HG02885 (cell line): ENCODE data around the gene GPC6.

Experiments used
- ATAC-seq: cut with Tn5 transposase; IDR thresholded peaks from one replicate; pipeline ENCODE4 v1.9.1; 2021; ENCODE audit warnings: mild to moderate bottlenecking; ENCODE audit not compliant: unreplicated experiment, poor library complexity

The GPC6 gene

DNA sequence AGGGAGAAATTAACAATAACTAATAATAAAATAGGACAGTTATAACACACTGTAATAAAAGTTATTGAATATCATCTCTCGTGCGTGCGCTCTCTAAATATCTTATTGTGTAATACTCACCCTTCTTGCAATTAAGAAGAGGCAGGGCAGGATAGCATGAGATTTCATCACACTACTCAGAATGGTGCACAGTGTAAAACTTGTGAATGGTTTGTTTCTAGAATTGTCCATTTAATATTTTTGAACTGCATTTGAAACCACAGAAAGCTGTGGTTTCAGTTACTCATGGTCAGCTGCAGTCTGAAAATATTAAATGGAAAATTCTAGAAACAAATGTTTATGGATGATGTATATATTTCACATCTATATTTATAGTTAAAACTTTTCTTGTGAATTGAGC is 1091.8 kb downstream of the GPC6 start:
- peak; percentile 66 for ATAC-seq

- no peak for ATAC-seq
Observed at GRCh38 chr13:94319501-94319900, 1092.9 kb downstream of the GPC6 start.

GRCh38 chr13:94322925-94323763 is 1096.5 kb downstream of the GPC6 start:
- no peak for ATAC-seq

DNA sequence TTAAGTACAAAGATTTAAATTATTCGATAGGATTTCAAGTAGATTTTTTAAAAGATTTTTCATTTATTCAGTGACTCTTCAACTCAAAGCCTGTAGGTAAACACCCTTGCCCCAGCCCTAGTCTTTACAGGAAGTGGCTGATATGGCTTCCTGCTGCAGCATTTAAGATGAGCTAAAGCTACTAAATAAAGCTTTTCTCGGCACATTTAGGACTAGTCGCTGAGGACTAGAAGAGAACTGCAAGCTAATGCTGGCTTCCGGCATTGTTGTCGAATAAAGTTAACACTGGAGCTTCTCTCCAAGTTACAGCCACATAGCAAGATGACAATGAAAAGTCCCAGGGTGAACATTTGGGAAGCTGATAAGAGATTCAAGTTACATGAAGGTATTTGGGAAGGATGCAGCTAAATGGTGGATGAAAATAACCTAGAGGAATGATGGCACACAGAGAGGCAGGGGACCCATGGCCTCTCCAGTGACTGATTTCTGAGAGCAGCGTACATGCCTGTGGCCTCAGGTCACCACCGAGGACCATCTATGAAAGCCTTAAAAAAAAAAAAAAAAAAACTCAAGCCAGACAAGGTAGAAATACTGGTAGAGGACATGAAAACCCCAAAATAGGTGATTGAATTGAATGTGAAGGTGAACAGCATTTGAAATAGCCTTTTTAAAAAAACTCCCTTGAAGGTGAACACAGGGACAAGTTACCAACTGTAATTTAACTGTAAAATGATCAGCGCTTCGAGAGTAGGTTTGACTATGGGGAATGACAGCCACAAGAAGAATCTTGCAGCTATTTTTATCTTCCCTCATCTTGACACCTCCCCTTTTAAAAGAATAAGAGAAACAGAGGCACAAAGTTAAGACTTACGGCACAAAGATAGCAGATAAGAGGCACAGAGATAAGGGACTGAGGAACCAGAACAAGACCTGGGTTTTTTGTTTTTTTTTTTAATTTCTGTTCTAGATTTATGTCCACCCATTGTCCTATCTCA is 1097.5 kb downstream of the GPC6 start:
- ATAC-seq = peak; percentile 62

GRCh38 chr13:94324767-94325540 is 1098.3 kb downstream of the GPC6 start:
- no peak for ATAC-seq

DNA sequence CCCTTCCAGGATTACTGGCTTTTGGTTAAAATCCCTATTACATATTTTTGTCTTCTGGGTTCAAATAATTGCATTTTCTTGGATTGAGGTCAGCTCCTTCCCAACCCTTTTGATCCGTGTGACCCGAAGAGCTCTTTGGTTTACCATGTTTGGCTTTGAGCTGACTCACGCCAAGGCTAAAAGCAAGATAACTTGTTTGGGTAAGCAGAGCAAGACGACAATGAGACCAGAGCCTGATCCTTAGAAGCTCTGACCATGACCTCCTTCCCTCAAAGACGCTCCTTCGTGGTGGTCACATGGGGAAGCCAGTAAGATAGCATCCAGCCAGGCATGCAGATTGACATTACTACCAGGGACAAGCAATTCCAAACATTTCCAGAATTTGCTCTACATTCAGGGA is 1099.0 kb downstream of the GPC6 start:
- no peak for ATAC-seq

- peak; percentile 92 for ATAC-seq
Observed at GRCh38 chr13:94327318-94327717, 1100.7 kb downstream of the GPC6 start.

- ATAC-seq = no peak
Observed at GRCh38 chr13:94328381-94329041, 1101.9 kb downstream of the GPC6 start.

GRCh38 chr13:94329277-94329676 is 1102.7 kb downstream of the GPC6 start:
- ATAC-seq = no peak

DNA sequence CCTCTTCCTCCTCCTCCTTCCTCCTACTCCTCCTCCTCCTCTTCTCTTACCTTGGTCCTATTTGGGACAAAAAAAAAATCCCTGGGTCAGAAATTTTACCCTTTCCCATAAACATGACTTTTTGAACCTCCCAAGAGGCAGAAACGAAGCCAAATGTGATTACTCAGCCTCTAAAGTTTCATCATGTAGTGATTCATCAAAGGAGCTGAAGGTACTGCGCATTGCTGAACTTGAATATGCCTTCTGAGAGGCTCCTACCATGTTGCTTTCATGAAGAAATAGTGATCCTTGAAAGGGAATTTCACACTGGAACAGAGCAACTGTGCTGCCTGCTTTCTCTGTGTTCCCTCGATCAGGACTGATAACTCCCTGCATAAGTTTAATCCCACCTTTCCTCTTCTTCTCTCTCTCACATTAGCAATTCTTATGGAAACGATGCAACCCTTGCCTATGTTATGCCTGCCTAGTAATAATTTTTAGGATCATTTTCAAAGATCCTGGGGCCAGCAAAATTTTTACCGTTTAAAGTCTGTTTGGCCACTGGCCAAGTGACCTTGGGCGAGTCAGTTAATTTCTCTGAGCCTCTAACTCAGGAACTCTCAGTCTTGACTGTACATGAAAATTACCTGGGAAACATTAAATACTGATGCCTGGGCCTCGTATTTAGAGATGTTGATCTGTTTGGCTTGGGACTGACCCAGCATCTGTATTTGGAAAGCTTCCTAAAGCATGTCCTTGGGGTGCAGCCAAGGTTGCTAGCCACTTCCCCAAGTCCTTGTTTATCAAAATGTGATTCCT is 1103.3 kb downstream of the GPC6 start:
- no peak for ATAC-seq

DNA sequence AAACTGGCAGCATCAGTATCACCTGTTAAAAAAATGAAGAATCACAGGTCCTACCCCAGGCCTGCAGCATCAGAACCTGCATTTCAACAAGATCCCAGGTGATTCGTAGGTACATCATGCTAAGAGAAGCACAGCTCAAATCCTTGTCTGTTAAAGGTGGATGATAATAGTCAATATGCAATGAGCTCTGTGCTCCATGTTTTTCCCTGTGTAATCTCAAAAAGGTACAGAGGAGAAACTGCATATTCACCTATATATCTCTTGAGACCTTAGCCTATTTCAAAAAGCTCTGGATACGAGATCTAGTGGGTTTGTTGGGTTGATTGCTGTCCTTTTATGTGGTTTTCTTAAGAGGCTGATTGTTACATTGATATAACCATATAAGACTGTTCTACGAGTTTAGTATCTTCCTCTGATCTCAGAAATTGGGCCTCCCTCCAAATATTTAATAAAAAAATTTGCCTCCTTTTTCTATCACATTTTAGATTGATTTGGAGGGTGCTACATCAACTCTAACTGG is 1104.0 kb downstream of the GPC6 start:
- ATAC-seq = no peak

DNA sequence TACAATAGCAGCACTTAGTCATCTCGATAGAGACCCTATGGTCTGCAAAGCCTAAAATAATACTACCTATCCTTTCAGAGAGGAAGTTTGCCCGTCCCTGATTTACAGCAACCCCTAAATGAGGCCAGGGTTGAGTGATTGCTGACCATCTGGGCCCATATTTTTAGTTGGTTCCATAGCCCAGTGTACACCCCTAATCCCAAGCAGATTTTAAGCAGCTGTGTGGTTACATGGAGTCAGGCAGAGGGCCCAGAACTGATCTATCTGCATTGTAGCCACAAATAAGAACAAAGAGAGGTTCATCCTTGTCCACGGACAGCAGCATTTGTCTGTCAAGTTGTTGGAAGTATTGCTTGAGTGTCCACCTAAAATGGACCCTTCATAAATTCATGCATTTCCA is 1104.7 kb downstream of the GPC6 start:
- no peak for ATAC-seq

- ATAC-seq = no peak
Observed at GRCh38 chr13:94332359-94333096, 1105.9 kb downstream of the GPC6 start.

- ATAC-seq = no peak
Observed at GRCh38 chr13:94333131-94333820, 1106.7 kb downstream of the GPC6 start.

DNA sequence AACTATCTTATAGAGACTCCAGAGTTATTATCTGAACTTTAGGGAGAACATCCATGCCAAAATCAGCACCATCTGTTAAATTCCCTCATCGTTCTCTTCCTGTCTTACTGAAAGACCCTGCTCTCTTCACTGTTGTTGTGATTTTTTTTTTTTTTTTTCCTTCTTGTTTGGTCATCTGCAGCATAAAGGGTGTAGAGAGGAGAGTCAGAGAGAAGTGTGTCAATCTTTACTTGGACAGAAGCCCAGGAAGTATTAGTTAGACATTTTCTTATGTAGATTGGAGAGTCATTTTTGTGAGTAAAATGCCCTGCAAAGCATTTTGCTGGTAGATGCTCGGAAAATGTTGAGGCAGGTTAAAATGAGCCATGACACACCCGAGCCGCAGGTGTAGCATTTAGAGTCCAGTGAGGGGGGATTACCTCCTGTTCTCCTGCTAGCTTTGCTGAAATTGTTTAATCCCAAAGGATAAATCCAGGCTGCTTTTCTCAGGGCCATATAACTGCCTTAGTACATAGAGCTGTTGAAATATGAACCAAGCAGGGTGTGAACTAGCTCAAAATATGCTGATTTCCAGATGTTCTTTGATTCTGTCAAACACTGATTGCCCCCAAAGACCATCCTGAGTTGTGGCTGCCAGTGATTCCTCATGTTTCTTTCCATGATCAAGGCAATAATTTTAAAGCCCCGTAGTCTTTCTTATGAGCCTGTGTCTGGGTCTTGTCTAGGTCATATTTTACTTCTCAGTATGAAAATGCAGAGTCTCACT is 1109.3 kb downstream of the GPC6 start:
- ATAC-seq = no peak

DNA sequence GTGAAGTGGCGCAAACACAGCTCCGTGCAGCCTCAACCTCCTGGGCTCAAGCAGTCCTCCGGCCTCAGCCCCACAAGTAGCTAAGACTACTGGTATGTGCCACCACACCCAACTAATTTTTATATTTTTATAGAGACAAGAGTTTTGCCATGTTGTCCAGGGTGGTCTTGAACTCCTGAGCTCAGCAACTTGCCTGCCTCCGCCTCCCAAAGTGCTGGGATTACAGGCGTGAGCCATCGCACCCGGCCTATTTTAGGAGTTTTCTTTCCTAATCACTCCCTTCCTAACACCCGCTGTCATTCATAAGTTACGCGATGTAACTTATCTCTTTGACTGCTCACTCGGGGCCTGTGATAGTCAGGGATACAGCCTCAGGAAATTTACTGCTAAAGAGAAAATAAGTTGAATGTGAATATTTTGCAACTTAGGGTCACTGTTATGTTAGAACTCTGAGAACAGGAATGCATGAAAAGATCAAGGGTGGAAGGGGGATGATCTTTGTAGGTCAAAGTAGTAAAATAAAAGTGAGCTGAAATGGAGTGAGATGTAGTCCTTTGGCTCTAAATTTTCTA is 1112.6 kb downstream of the GPC6 start:
- no peak for ATAC-seq
